GM18499 (cell line): Measurements from ENCODE around the gene PRCP.
A peak's percentile ranks its signal among the peaks of the same experiment; 100 is the strongest.
"Not testable (repeated sequence)": the region's sequence is repeated elsewhere in the genome, so short reads cannot be mapped to it uniquely, and the experiment has no call there.

ENCODE experiments used
- ATAC-seq: cut with Tn5 transposase; IDR thresholded peaks from one replicate; pipeline ENCODE4 v1.9.1; 2021; ENCODE audit warnings: moderate number of reproducible peaks; ENCODE audit not compliant: insufficient read depth, unreplicated experiment

The PRCP gene

GRCh38 chr11:82900277-82901164 lies at the start of gene PRCP:
Gene PRCP (minus strand): TSS chr11:82900430. CDS start chr11:82900402, 28 bp downstream.
- ATAC-seq = peak; percentile 67

DNA sequence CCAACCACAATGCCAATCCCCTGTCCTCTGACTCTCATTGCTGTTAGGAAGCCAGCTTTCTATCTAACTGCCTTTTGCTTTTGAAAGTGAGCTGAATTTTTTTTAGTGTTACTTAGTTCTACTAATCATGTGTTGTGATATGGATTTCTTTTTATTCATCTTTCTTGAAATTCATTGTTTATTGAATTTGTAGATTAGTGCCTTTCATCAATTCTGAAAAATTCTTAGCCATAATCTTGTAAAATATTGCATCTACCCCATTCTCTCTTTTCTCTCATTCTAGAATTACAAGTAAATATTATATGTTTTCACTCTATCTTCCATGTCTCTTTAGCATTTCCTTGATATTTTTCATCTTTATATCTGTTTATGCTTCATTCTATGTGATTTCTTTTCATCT lies 49.1 kb upstream of the PRCP start:
- ATAC-seq = no peak

- ATAC-seq = no peak
Measured at GRCh38 chr11:82945682-82946081, 45.5 kb upstream of the PRCP start.

GRCh38 chr11:82945041-82945440 lies 44.8 kb upstream of the PRCP start:
- ATAC-seq = not testable (repeated sequence)

- ATAC-seq = no peak
Measured at GRCh38 chr11:82944198-82944597, 44.0 kb upstream of the PRCP start.

DNA sequence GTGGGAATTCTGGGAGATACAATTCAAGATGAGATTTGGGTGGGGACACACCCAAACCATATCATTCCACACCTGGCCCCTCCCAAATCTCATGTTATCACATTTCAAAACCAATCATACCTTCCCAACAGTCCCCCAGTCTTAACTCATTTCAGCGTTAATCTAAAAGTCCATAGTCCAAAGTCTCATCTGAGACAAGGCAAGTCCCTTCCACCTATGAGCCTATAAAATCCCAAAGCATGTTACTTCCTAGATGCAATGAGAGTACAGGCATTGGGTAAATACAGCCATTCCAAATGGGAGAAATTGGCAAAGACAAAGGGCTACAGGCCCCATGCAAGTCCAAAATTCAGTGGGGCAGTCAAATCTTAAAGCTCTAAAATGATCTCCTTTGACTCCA lies 43.2 kb upstream of the PRCP start:
- not testable (repeated sequence) for ATAC-seq

GRCh38 chr11:82942376-82942775 lies 42.1 kb upstream of the PRCP start:
- ATAC-seq = no peak

DNA sequence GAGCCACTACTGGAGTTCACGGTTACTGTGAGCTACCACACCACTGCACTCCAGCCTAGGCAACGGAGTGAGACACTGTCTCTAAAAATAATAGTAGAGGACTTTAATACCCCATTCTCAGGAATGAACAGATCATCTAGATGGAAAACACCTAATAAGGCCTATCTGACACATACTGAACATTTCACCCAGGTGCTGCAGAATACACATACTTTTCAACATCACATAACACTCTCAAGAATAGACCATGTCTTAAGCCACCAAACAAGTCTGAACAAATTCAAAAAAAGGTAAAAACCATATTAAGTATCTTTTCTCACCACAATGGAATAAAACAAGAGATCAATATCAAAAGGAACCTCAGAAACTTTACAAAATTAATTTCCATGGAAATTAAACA lies 39.2 kb upstream of the PRCP start:
- ATAC-seq = no peak

- ATAC-seq = no peak
Measured at GRCh38 chr11:82937554-82937953, 37.3 kb upstream of the PRCP start.

DNA sequence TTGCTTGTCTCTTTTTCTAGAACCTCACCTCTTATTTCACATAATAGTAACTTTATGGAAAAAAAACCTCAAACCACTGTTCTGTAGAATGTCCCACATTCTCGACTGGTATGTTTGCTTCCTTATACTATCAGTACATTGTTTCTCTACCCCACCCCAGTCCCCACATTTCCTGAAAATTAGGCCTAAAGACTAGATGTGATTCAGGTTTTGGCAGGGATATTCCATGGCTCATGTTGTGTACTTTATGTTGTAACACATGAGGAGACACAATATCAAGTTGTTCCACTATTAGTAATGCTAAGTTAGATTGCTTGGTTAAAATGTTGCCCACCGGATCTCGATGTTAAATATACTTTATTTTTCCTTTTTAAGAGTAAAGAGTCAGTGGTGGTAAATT lies 36.0 kb upstream of the PRCP start:
- ATAC-seq = no peak

GRCh38 chr11:82932564-82932963 lies 32.3 kb upstream of the PRCP start:
- ATAC-seq = no peak

DNA sequence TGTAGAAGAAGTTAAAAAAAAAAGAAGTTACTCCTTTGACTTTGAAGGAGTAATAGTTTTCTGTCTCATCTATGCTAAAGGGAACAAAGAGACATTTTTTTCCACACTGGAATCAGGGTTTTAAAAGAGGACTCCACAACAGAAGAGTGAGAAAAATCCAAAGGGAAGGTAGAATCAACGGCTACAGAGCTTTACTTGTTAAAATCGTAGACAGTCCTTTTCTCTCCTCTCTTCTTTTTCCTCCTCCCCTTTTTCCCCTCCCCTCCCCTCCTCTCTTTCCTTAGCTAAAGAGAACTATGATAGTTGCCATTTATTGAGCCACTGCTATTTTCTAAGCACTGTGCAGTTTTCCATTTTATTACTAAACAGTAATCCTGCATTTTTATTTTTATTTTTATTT lies 30.5 kb upstream of the PRCP start:
- ATAC-seq = no peak

DNA sequence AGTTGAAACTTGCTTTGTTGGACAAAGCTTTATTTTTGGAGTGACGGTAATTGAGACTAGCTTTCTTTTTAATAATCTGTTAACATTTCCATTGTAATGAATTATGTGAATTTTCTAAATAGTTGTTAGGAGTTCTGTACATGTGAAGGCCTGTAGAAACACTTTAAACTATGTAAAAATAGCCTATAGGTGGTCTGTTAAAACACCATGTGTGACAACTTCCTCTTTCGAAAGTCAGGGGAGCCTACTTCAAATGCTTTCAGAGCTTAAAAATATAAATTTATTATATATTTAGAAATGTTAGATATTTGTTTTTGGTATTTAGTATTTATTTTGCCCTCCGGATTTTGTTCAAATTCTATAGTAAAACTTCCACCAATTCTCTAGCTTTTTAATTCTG lies 30.0 kb upstream of the PRCP start:
- no peak for ATAC-seq

DNA sequence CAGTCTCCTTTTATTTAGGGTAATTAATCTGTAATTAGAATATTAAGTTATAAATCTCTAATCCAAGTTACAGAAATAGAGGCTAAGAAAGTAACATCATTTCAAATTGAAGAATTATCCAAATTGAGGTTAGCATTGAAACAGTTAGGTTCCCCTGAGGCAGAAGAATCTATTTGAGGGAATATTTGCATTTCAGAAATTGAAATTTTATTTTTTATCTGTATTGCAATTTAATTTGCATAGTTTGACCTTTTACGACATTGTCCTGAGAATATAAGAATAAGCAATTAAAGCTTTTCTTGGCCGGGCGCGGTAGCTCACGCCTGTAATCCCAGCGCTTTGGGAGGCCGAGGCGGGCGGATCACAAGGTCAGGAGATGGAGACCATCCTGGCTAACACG lies 28.9 kb upstream of the PRCP start:
- no peak for ATAC-seq

GRCh38 chr11:82927264-82927880 lies 27.1 kb upstream of the PRCP start:
- peak; percentile 61 for ATAC-seq

DNA sequence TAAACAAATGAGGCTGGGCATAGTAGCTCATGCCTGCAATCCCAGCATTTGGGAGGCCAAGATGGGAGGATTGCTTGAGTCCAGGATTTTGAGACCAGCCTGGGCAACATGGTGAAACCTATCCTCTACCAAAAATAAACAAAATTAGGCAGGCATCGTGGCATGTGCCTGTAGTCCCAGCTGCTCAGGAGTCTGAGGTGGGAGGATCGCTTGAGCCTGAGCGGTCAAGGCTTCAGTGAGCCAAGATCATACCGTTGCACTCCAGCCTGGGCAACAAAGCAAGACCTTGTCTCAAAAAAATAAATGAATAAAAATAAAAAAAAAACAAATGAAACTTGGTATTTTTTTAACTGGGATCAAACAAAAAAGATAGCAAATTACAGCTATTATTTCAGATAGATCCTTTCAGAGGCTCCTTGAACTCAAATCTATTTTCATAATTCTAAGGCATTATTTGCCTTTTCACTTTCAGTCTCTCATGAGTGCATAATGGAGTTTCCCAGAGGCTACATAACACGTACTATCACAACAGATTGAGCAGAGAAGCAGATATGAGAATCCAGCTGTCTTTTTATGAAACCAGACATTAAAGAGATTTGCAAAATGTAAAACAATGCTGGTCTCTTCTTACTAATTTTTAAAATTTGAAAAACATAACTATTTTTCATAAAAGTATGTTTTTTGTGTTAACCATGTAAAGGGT lies 24.4 kb upstream of the PRCP start:
- ATAC-seq = no peak

GRCh38 chr11:82922396-82923173 lies 22.4 kb upstream of the PRCP start:
- ATAC-seq = not testable (repeated sequence)

- ATAC-seq = not testable (repeated sequence)
Measured at GRCh38 chr11:82920227-82920626, 20.0 kb upstream of the PRCP start.

GRCh38 chr11:82919786-82920185 lies 19.6 kb upstream of the PRCP start:
- ATAC-seq = not testable (repeated sequence)

- no peak for ATAC-seq
Measured at GRCh38 chr11:82909015-82909640, 8.9 kb upstream of the PRCP start.
